Osteocyte (in vitro differentiated cells): Measurements from ENCODE around the gene ZBTB16. TPM values are rescaled to one million over a fixed set of nuclear protein-coding genes. Genes with fewer than 3 reads are reported as not detected.

Experiments
- DNase-seq: peaks from one replicate; pipeline ENCODE4 v3.0.0; 2021; ENCODE audit warnings: mixed read lengths; ENCODE audit not compliant: unreplicated experiment; ENCODE audit errors: extremely low spot score
- H3K27ac Mint-ChIP-seq: one replicate; pipeline ENCODE4 v1.8.0; 2021; ENCODE audit warnings: mild to moderate bottlenecking, mixed read lengths; ENCODE audit not compliant: unreplicated experiment
- H3K27me3 Mint-ChIP-seq: one replicate; pipeline ENCODE4 v1.8.0; 2021; ENCODE audit warnings: mixed read lengths; ENCODE audit not compliant: unreplicated experiment
- H3K36me3 Mint-ChIP-seq: one replicate; pipeline ENCODE4 v1.8.0; 2021; ENCODE audit warnings: mixed read lengths; ENCODE audit not compliant: unreplicated experiment
- H3K4me1 Mint-ChIP-seq: one replicate; pipeline ENCODE4 v1.8.0; 2021; ENCODE audit warnings: mixed read lengths; ENCODE audit not compliant: unreplicated experiment
- H3K4me3 Mint-ChIP-seq: one replicate; pipeline ENCODE4 v1.8.0; 2021; ENCODE audit warnings: mild to moderate bottlenecking, moderate library complexity, mixed read lengths; ENCODE audit not compliant: unreplicated experiment
- H3K9me3 Mint-ChIP-seq: one replicate; pipeline ENCODE4 v1.8.0; 2021; ENCODE audit warnings: mixed read lengths; ENCODE audit not compliant: unreplicated experiment
- CTCF ChIP-seq: fragments of 200-600 bp; sonication (generic); IDR thresholded peaks from 2 replicates; pipeline ENCODE4 v1.5.0; 2021; ENCODE audit warnings: antibody characterized with exemption, mild to moderate bottlenecking, moderate library complexity
- total RNA-seq: library from RNA; stranded (reverse); gene quantifications from 2 replicates; pipeline ENCODE4 v1.2.1, GENCODE V29; 2021

ZBTB16 gene
- total RNA-seq, 1 donor from 2014 or later, result 20.3 TPM

GRCh38 chr11:114149689-114150407 is 90.3 kb downstream of the ZBTB16 start:
- Mint-ChIP-seq H3K27me3 (no peaks in the 10 kb centered on the region), H3K4me1 (peaks cover 43% of the 10 kb centered on the region), H3K36me3 (peaks cover 4% of the 10 kb centered on the region), H3K9me3 (no peaks in the 10 kb centered on the region), H3K4me3 (no peak overlapping the region), H3K27ac (peak overlapping the region; percentile 50)
- no peak for TF ChIP-seq CTCF
- DNase-seq, result no peak

GRCh38 chr11:114150671-114151070 is 91.2 kb downstream of the ZBTB16 start:
- no peak for DNase-seq
- peaks cover 4% of the 10 kb centered on the region for H3K36me3 Mint-ChIP-seq

GRCh38 chr11:114151631-114152030 is 92.1 kb downstream of the ZBTB16 start:
- DNase-seq, result no peak

More at GRCh38 chr11:114150671-114151070, 91.2 kb downstream of the ZBTB16 start:
- Mint-ChIP-seq H3K4me1 (peaks cover 37% of the 10 kb centered on the region), H3K27ac (no peak overlapping the region), H3K27me3 (no peaks in the 10 kb centered on the region), H3K4me3 (no peak overlapping the region), H3K9me3 (no peaks in the 10 kb centered on the region)
- no peak for TF ChIP-seq CTCF

DNA sequence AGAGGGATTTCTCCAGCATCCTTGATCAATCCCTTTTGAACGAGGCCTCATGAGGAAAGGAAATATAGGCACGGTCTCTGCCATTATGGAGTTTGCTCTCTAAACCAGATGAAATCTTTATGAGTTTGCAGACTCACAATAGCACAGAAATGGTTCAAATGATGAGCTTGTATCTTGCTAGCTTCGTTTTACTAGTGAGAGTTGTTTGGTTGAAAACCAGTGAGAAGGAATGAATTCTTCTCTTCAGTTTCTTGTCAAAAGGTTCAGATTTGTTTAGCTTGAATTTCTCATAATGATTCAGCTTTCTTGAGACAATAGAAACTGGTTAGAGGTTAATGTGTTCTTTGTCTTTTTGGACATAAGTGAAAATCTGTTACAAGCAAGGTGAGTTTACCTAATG is 92.7 kb downstream of the ZBTB16 start:
- no peak overlapping the region for H3K27ac Mint-ChIP-seq
- TF ChIP-seq CTCF, result no peak

More at GRCh38 chr11:114151631-114152030, 92.1 kb downstream of the ZBTB16 start:
- peaks cover 37% of the 10 kb centered on the region for H3K4me1 Mint-ChIP-seq
- TF ChIP-seq CTCF, result no peak
- no peak overlapping the region for H3K4me3 Mint-ChIP-seq
- no peaks in the 10 kb centered on the region for H3K27me3 Mint-ChIP-seq
- no peaks in the 10 kb centered on the region for H3K9me3 Mint-ChIP-seq
- H3K27ac Mint-ChIP-seq, result no peak overlapping the region
- H3K36me3 Mint-ChIP-seq, result peaks cover 10% of the 10 kb centered on the region

DNA sequence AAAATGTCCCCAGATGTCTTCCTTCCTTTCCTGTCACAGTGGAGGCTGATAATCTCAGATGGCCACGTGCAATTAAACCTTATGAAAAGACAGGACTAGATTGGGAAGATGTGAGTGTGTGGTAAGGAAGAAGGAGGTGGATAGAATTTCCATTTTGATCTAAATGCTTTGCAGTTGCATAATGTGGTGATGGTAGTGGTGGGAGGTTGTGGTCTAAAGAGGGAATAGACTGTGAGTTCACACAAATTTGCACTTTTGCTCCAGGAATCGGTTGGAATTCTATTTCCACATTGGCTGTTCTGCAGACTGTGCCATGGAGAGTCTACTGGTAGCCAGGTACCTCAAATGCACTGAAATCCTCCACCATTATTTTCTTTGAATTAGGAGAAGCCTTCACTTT is 93.3 kb downstream of the ZBTB16 start:
- Mint-ChIP-seq H3K27ac (no peak overlapping the region), H3K9me3 (no peaks in the 10 kb centered on the region), H3K4me1 (peaks cover 33% of the 10 kb centered on the region), H3K36me3 (peaks cover 15% of the 10 kb centered on the region), H3K4me3 (no peak overlapping the region), H3K27me3 (no peaks in the 10 kb centered on the region)
- TF ChIP-seq CTCF, result no peak
- DNase-seq, result no peak

More for the DNA sequence above, 92.7 kb downstream of the ZBTB16 start:
- Mint-ChIP-seq H3K4me3 (no peak overlapping the region), H3K27me3 (no peaks in the 10 kb centered on the region), H3K36me3 (peaks cover 13% of the 10 kb centered on the region), H3K4me1 (peaks cover 34% of the 10 kb centered on the region), H3K9me3 (no peaks in the 10 kb centered on the region)
- no peak for DNase-seq
